Activated naive CD8-positive, alpha-beta T cell (primary cell): ENCODE results near the gene LONP1.
"Not testable (repeated sequence)": the region's sequence is repeated elsewhere in the genome, so short reads cannot be mapped to it uniquely, and the experiment has no call there.

Experiments
- H3K27ac Mint-ChIP-seq: one replicate; pipeline ENCODE4 v1.8.0; 2021; ENCODE audit warnings: mixed read lengths
- H3K27me3 Mint-ChIP-seq: one replicate; pipeline ENCODE4 v1.8.0; 2021; ENCODE audit warnings: mixed read lengths
- H3K36me3 Mint-ChIP-seq: one replicate; pipeline ENCODE4 v1.8.0; 2021; ENCODE audit warnings: mixed read lengths
- H3K4me1 Mint-ChIP-seq: one replicate; pipeline ENCODE4 v1.8.0; 2021; ENCODE audit warnings: low read depth, mixed read lengths
- H3K4me3 Mint-ChIP-seq: one replicate; pipeline ENCODE4 v1.8.0; 2021; ENCODE audit warnings: mild to moderate bottlenecking, mixed read lengths
- H3K9me3 Mint-ChIP-seq: one replicate; pipeline ENCODE4 v1.8.0; 2021; ENCODE audit warnings: low read depth, mixed read lengths

LONP1 gene

GRCh38 chr19:5690955-5691821 is 28.8 kb downstream of the LONP1 start:
- Mint-ChIP-seq H3K4me1 (peaks cover 16% of the 10 kb centered on the region), H3K36me3 (peaks cover 6% of the 10 kb centered on the region), H3K27me3 (no peaks in the 10 kb centered on the region), H3K9me3 (no peaks in the 10 kb centered on the region), H3K4me3 (peak overlapping the region; percentile 97), H3K27ac (peak overlapping the region; percentile 96)

- peak within 1 kb of the TSS; percentile 97 for H3K4me3 Mint-ChIP-seq
- peaks cover 19% of the 10 kb centered on the region for H3K4me1 Mint-ChIP-seq
- H3K27me3 Mint-ChIP-seq = no peaks in the 10 kb centered on the region
- peaks cover 6% of the 10 kb centered on the region for H3K36me3 Mint-ChIP-seq
- no peaks in the 10 kb centered on the region for H3K9me3 Mint-ChIP-seq
- peak within 1 kb of the TSS; percentile 96 for H3K27ac Mint-ChIP-seq
Observed at GRCh38 chr19:5690125-5690954, 29.6 kb downstream of the LONP1 start, which contains the start of gene RPL36. Gene RPL36, plus strand, starts transcription at chr19:5690295. Its CDS starts 213 bp downstream, at chr19:5690508.

GRCh38 chr19:5688262-5688881 is 31.6 kb downstream of the LONP1 start:
- not testable (repeated sequence) for H3K9me3 Mint-ChIP-seq, H3K27me3 Mint-ChIP-seq, H3K36me3 Mint-ChIP-seq, H3K27ac Mint-ChIP-seq
- Mint-ChIP-seq H3K4me3 (peak overlapping the region; percentile 40), H3K4me1 (peaks cover 19% of the 10 kb centered on the region)

- Mint-ChIP-seq H3K4me3 (peak overlapping the region; percentile 83), H3K4me1 (peaks cover 19% of the 10 kb centered on the region), H3K27ac (no peak overlapping the region), H3K9me3 (no peaks in the 10 kb centered on the region), H3K27me3 (no peaks in the 10 kb centered on the region), H3K36me3 (peaks cover 6% of the 10 kb centered on the region)
Observed at GRCh38 chr19:5687360-5688198, 32.4 kb downstream of the LONP1 start.

GRCh38 chr19:5686647-5687359 is 33.1 kb downstream of the LONP1 start:
- Mint-ChIP-seq H3K27me3 (no peaks in the 10 kb centered on the region), H3K36me3 (peaks cover 3% of the 10 kb centered on the region), H3K9me3 (no peaks in the 10 kb centered on the region), H3K4me3 (peak overlapping the region; percentile 83), H3K4me1 (peaks cover 18% of the 10 kb centered on the region), H3K27ac (peak overlapping the region; percentile 78)

GRCh38 chr19:5686326-5686646 is 33.7 kb downstream of the LONP1 start:
- peak overlapping the region; percentile 83 for H3K4me3 Mint-ChIP-seq
- peaks cover 22% of the 10 kb centered on the region for H3K4me1 Mint-ChIP-seq
- no peaks in the 10 kb centered on the region for H3K9me3 Mint-ChIP-seq
- peaks cover 3% of the 10 kb centered on the region for H3K36me3 Mint-ChIP-seq
- H3K27me3 Mint-ChIP-seq = no peaks in the 10 kb centered on the region
- H3K27ac Mint-ChIP-seq = peak overlapping the region; percentile 78

GRCh38 chr19:5684694-5685430 is 35.1 kb downstream of the LONP1 start:
- no peaks in the 10 kb centered on the region for H3K36me3 Mint-ChIP-seq
- peaks cover 24% of the 10 kb centered on the region for H3K4me1 Mint-ChIP-seq
- no peaks in the 10 kb centered on the region for H3K27me3 Mint-ChIP-seq
- H3K4me3 Mint-ChIP-seq = no peak overlapping the region
- no peaks in the 10 kb centered on the region for H3K9me3 Mint-ChIP-seq
- H3K27ac Mint-ChIP-seq = no peak overlapping the region

GRCh38 chr19:5683177-5683886 is 36.6 kb downstream of the LONP1 start:
- Mint-ChIP-seq H3K36me3 (no peaks in the 10 kb centered on the region), H3K9me3 (no peaks in the 10 kb centered on the region), H3K27ac (no peak overlapping the region), H3K27me3 (no peaks in the 10 kb centered on the region), H3K4me3 (peak overlapping the region; percentile 47), H3K4me1 (peaks cover 24% of the 10 kb centered on the region)

- Mint-ChIP-seq H3K4me1 (peaks cover 21% of the 10 kb centered on the region), H3K27ac (peak overlapping the region; percentile 64), H3K36me3 (no peaks in the 10 kb centered on the region)
Observed at GRCh38 chr19:5682107-5682482, 37.9 kb downstream of the LONP1 start.

GRCh38 chr19:5681391-5682106 is 38.4 kb downstream of the LONP1 start:
- Mint-ChIP-seq H3K4me3 (peak overlapping the region; percentile 83), H3K4me1 (peaks cover 21% of the 10 kb centered on the region), H3K27me3 (no peaks in the 10 kb centered on the region), H3K36me3 (no peaks in the 10 kb centered on the region), H3K9me3 (no peaks in the 10 kb centered on the region), H3K27ac (peak overlapping the region; percentile 81)

More at GRCh38 chr19:5682107-5682482, 37.9 kb downstream of the LONP1 start:
- no peaks in the 10 kb centered on the region for H3K27me3 Mint-ChIP-seq
- H3K9me3 Mint-ChIP-seq = no peaks in the 10 kb centered on the region
- peak overlapping the region; percentile 83 for H3K4me3 Mint-ChIP-seq

- peak within 1 kb of the TSS; percentile 96 for H3K4me3 Mint-ChIP-seq
- H3K9me3 Mint-ChIP-seq = no peaks in the 10 kb centered on the region
- H3K27me3 Mint-ChIP-seq = no peaks in the 10 kb centered on the region
- no peaks in the 10 kb centered on the region for H3K36me3 Mint-ChIP-seq
- H3K27ac Mint-ChIP-seq = peak within 1 kb of the TSS; percentile 97
- H3K4me1 Mint-ChIP-seq = peaks cover 18% of the 10 kb centered on the region
Observed at GRCh38 chr19:5680437-5681368, 39.2 kb downstream of the LONP1 start, which contains the start of the genes HSD11B1L and MICOS13. Gene HSD11B1L, plus strand, starts transcription at chr19:5681027. Its CDS starts 3,806 bp downstream, at chr19:5684833. Gene MICOS13, minus strand, starts transcription at chr19:5680516. Its CDS starts 30 bp downstream, at chr19:5680486.
